HG02571 (cell line): ENCODE data around the gene AFAP1.

Experiments
- ATAC-seq: cut with Tn5 transposase; IDR thresholded peaks from one replicate; pipeline ENCODE4 v1.9.1; 2021; ENCODE audit warnings: mild to moderate bottlenecking, moderate library complexity; ENCODE audit not compliant: unreplicated experiment

AFAP1 gene

DNA sequence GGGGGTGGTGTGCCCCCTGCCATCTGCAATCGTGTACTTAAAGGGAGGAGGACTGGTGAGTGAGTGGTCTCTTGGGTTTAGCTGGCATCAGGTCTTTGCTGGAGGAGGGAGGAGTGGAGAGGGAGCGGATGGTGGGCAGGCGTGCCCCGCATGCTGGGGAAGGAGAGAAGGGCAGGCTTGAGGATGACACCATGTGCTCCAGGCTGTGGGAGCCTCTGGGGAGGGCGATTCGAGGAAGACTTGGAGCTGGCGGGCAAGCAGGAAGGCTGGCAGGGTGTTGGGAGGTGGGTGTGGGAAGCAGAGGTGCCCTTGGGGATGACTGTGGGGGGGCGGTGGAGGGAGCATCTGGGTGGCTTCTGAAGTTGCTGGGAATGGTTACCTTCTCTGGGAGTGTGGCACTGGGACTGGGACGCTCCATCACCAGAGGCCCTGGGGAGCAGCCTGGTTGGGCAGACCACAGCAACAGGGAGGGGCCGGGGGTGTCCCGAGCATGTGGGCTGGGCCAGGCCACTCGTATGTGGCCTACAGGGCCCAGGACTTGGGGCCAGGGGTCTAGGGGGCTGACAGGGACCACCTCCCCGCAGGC is 30.8 kb upstream of the AFAP1 start:
- no peak for ATAC-seq

DNA sequence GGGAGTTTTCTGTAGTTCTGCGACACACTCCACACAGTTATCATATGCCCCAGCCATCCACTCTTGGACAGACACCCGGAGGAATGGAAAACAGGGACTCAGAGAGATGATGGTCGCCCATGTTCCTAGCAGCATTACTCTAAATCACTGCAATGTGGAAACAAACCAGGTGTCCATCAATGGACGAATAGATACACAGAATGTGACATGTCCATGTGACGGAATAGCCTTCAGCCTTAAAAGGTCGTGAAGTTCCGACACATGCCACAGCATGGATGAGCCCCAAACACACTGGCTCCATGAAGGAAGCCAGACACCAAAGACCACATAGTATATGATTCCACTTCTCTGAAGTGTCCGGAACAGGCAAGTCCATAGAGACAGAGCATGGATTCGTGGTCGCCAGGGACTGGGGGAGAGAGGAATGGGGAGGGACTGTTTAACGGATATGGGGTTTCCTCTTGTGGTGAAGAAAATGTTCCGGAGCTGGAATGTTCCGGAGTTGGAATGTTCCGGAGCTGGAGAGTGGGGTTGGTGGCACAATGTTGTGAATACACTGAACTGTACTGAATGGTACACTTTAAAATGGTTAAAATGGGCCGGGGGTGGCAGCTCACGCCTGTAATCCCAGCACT is 28.7 kb upstream of the AFAP1 start:
- no peak for ATAC-seq

- no peak for ATAC-seq
Observed at GRCh38 chr4:7967501-7968261, 28.0 kb upstream of the AFAP1 start.

DNA sequence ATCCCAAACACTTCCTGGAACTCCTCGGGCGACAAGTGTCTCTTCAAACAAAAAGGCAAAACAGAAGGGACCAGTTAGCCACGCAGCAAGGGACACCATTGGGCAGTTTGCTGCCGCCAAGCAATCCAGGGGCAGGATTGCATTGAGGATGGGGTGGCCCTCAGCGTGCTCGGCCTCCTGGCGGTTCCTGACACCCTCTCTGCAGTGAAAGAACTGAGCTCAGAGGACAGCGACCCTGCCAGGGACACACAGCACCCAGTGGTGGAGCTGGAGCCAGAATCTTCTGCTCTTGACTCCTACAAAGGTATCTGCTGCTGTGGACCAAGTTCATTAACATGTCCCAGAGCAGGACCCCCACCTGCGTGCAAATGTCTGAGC is 27.4 kb upstream of the AFAP1 start:
- no peak for ATAC-seq

DNA sequence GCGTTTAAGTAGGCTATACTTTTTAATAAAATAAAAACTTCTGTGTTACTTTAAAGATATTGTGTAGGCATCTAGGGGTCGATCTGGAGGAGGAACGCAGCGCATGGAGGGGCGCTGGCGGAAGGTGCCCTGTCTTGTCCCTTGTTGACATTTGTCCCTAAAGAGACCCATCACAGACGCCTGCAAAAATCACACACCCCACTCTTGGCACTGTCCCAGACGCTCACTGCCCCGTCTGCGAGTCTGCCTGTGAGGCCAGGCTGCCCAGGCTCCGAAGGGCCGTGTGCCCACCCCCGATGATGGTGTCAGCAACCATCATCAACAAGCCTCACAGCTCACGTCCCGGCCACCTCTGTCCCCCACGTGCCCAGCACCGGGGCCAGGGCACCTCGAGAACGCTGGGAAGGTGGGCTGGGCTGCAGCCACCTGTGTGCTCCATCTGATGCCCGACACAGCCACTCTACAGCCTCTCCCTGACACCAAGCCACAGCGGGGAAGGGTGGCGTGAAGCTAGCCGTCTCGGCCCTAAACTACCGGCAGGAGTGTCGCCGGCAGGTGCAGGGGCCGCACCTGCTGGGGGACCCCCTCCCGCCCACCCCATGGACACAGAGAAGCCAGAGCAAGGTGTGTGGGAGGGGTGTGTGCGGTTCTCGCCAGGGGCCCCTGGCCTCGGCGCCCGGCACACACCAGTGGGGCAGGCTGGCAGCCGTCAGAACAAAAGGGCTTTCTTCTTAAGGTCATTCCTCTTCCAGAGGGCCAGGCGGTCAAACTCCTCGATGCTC is 26.8 kb upstream of the AFAP1 start:
- ATAC-seq = no peak

GRCh38 chr4:7964890-7965662 is 25.4 kb upstream of the AFAP1 start:
- no peak for ATAC-seq

- ATAC-seq = no peak
Observed at GRCh38 chr4:7964459-7964858, 24.8 kb upstream of the AFAP1 start.

- ATAC-seq = no peak
Observed at GRCh38 chr4:7963691-7964090, 24.0 kb upstream of the AFAP1 start.

DNA sequence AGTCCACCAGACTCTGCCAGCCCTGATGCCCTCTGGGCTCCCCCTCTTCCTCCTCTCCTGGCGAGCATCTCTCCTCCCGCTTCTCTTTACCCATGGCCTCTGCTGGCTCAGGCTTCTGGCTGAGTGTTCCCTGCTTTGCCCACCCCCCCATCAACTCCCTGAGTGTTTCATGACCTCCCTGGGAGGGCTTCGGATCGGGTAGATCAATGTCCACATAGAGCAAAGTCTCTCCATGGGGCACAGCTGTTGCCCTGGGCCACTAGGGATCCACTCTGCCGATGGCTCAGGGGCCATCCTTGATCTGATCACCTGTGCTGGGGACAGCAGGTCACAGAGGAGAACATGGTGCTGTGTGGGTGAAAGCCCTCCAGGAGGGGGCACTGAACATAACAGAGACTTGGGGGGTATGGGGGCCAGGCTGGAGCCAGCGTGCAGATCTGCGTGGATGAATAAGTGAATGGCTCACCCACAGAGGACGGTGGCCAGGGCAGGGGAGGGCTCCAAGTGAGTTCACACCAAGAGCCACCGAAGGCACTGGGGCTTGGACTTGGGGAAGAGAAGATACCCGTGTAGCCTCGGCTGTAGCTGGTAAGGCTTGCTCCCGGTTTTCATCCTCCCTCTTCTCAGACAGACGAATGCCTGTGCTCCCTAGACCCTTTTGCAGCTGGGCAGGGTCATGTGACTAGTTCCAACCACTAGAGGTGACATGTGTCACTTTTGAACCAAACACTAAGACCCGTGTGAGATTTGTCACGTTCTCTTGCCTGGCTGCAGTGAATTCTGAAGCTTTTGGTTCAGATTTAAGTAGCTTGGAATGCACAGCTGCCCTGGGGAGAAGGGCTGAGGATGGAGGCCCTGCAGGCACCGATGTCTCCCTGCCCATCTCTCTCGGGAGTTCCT is 23.2 kb upstream of the AFAP1 start:
- ATAC-seq = no peak

GRCh38 chr4:7960790-7961655 is 21.4 kb upstream of the AFAP1 start:
- peak; percentile 60 for ATAC-seq

- ATAC-seq = no peak
Observed at GRCh38 chr4:7960017-7960789, 20.5 kb upstream of the AFAP1 start.

- ATAC-seq = no peak
Observed at GRCh38 chr4:7959078-7959477, 19.4 kb upstream of the AFAP1 start.

DNA sequence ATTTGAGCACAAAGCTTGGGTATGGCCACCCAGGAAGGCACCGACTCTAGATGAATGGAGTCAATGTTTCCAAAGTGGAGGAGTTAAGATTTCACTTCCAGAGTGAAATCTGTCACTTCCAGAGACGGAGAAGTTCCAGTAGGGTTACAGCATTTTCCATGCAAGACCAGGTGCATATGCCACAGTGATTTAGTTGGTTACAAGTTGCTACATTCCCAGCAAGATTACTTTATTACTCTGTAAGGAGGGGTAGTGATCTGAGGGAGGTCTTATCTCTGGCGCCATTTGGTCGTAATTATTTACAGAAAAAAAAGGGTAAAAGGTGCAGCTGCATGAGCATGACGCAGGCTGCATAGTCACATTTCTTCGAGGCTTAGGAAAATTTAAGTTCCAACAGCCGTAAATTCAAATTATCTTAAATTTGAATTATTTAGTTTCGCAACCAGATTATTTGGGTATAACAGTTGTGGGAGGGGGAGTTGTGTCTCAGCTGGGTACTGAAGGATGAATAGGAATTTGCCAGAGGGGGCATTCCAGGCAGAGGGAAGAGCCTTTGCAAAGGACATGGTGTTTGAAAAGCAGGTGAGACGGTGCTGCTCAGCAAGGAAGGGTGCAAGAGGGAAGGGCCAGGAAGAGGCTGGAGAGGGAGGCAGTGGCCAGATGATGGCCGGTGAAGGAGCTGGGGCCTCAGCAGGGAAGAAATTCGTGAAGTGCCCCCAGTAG is 17.4 kb upstream of the AFAP1 start:
- no peak for ATAC-seq

DNA sequence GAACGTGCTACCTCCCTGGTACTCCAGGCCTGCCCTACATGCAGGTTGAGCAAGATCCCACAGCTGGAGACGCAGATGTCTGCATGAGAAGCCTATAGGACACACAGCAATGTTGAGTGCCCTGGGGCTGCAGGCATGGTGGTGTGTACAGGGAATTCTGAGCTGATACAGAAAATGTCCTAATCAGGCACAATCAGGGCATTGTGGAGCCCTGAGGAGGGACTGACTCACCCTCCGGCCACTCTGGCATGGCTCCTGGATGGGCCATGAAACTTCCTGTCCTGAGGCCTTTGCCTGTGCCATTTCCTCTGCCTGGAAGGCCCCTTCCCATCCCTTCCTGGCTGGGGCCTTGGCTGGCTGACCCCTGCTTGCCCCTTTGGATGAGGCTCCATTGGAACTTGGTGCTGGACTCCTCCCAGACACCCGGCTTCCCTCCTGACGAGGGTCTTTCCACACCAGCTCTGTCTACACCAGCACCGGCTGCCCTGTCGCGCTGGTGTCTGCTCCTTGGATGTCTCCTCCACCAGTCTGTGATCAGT is 16.7 kb upstream of the AFAP1 start:
- no peak for ATAC-seq

DNA sequence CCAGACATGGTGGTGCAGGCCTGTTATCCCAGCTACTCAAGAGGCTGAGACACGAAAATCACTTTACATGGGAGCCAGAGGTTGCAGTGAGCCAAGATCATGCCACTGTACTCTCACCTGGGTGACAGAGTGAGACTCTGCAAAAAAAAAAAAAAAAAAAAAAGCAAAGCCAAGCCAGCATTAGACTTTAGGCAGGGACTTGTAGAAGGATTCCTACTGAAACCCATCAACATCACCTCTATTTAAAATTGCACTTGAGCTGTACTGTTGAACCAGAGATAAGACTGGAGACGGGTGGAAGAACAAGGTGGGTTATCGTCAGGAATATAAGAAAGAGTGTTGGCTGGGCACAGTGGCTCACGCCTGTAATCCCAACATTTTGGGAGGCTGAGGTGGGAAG is 15.7 kb upstream of the AFAP1 start:
- ATAC-seq = no peak

- ATAC-seq = no peak
Observed at GRCh38 chr4:7952615-7953014, 13.0 kb upstream of the AFAP1 start.
